ENCODE measurements around the gene CAPN8.

CAPN8 gene

DNA sequence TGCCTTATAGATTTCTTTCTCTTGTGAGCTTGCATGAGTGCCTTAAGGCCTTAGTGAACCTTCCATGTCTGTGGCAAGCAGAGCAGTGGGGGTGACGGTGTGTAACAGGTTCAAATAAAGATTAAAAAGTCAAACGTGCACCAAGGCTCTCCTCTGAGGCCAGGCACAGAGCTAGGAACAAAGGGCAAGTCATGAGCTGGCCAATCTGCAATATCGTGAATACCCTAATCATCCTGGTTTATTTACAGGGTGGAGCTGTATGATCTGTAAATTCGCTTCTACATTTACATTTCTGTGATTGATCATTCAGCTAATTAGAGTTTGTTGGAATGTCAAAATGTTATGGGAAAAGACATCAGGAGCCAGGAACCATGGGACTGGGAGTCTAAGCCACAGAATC, 120.2 kb downstream of the CAPN8 start:
- Histone ChIP-seq H3K27ac (ENCODE audit: low read depth, low read length) (no peak overlapping the region), H3K79me2 (ENCODE audit: control insufficient read depth, low read length) (no peaks in the 10 kb centered on the region), H3K4me3 (ENCODE audit: low read length) (no peak overlapping the region), H3K9me3 (ENCODE audit: control insufficient read depth, insufficient read depth, low read length) (no peaks in the 10 kb centered on the region), H3K27me3 (ENCODE audit: control insufficient read depth, low read length) (peaks cover 27% of the 10 kb centered on the region), H3K4me1 (ENCODE audit: control insufficient read depth, low read length) (peaks cover 4% of the 10 kb centered on the region), H3K36me3 (ENCODE audit: control insufficient read depth, low read length) (no peaks in the 10 kb centered on the region), H3K9me2 (replicated peaks; ENCODE audit: control insufficient read depth, low read length) (no peaks in the 10 kb centered on the region), H3K4me2 (ENCODE audit: low read length) (no peak overlapping the region), H4K20me1 (ENCODE audit: control insufficient read depth, insufficient read depth, low read depth, low read length) (no peaks in the 10 kb centered on the region), H3F3A (ENCODE audit: control insufficient read depth, insufficient read depth) (no peaks in the 10 kb centered on the region)
- TF ChIP-seq, protein P1, sequence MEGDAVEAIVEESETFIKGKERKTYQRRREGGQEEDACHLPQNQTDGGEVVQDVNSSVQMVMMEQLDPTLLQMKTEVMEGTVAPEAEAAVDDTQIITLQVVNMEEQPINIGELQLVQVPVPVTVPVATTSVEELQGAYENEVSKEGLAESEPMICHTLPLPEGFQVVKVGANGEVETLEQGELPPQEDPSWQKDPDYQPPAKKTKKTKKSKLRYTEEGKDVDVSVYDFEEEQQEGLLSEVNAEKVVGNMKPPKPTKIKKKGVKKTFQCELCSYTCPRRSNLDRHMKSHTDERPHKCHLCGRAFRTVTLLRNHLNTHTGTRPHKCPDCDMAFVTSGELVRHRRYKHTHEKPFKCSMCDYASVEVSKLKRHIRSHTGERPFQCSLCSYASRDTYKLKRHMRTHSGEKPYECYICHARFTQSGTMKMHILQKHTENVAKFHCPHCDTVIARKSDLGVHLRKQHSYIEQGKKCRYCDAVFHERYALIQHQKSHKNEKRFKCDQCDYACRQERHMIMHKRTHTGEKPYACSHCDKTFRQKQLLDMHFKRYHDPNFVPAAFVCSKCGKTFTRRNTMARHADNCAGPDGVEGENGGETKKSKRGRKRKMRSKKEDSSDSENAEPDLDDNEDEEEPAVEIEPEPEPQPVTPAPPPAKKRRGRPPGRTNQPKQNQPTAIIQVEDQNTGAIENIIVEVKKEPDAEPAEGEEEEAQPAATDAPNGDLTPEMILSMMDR (IDR thresholded peaks at IDR 0.05; ENCODE audit: low read depth, low read length, poor library complexity, severe bottlenecking), result no peak

DNA sequence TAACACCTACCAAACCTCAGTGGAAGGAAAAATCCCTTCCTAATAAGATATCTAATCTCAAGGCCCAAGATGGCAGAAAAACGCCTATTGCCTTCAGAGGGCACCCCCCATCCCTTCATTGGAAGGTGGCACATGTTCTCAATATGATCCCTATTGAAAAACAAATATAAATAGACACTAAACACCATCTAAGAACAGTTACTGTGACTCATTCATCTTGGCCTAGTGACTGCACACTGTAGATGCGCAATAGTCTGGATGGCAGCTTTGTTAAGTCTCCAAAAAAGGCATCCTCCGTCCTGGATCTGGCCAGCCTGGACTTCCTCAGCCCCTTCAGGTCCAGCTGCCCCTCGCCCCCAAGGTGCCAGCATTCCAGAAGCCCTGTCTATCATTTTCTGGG, 121.9 kb downstream of the CAPN8 start:
- no peaks in the 10 kb centered on the region for H4K20me1 ChIP-seq (ENCODE audit: control insufficient read depth, insufficient read depth, low read depth, low read length)
- no peak overlapping the region for H3K4me2 ChIP-seq (ENCODE audit: low read length)
- H3K36me3 ChIP-seq (ENCODE audit: control insufficient read depth, low read length), result no peaks in the 10 kb centered on the region
- peaks cover 24% of the 10 kb centered on the region for H3K27me3 ChIP-seq (ENCODE audit: control insufficient read depth, low read length)
- H3K9me3 ChIP-seq (ENCODE audit: control insufficient read depth, insufficient read depth, low read length), result no peaks in the 10 kb centered on the region
- H3K4me1 ChIP-seq (ENCODE audit: control insufficient read depth, low read length), result no peaks in the 10 kb centered on the region
- TF ChIP-seq, protein P1 (IDR thresholded peaks at IDR 0.05; ENCODE audit: low read depth, low read length, poor library complexity, severe bottlenecking), result no peak
- TF ChIP-seq EZH2phosphoT487 (IDR thresholded peaks at IDR 0.05; ENCODE audit: borderline replicate concordance, low read length), result no peak
- no peak overlapping the region for H3K4me3 ChIP-seq (ENCODE audit: low read length)
- H3K27ac ChIP-seq (ENCODE audit: low read depth, low read length), result no peak overlapping the region
- no peaks in the 10 kb centered on the region for H3K9me2 ChIP-seq (replicated peaks; ENCODE audit: control insufficient read depth, low read length)
- no peaks in the 10 kb centered on the region for H3F3A ChIP-seq (ENCODE audit: control insufficient read depth, insufficient read depth)
- no peaks in the 10 kb centered on the region for H3K79me2 ChIP-seq (ENCODE audit: control insufficient read depth, low read length)

DNA sequence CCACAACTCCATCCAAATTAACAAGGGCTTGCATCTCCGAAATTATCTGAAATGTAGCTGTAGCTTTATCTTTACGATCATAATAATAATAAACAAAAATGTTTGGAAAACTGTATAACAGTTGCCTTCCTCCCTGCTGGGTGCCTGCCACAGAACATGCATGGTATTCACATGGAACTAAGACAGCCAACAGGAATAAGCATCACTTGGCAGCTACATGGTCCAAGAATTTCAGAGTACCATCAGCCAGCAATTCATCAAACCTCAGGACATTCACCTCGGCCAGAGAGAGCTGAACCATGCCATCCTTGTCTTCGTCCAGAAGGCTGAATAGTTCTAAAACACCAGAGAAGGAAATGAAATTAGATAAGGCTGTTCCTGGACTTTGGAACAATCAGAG, 122.7 kb downstream of the CAPN8 start:
- no peaks in the 10 kb centered on the region for H3K9me2 ChIP-seq (replicated peaks; ENCODE audit: control insufficient read depth, low read length)
- H3K4me1 ChIP-seq (ENCODE audit: control insufficient read depth, low read length), result no peaks in the 10 kb centered on the region
- H3K79me2 ChIP-seq (ENCODE audit: control insufficient read depth, low read length), result no peaks in the 10 kb centered on the region
- H3F3A ChIP-seq (ENCODE audit: control insufficient read depth, insufficient read depth), result no peaks in the 10 kb centered on the region
- no peaks in the 10 kb centered on the region for H4K20me1 ChIP-seq (ENCODE audit: control insufficient read depth, insufficient read depth, low read depth, low read length)
- no peaks in the 10 kb centered on the region for H3K9me3 ChIP-seq (ENCODE audit: control insufficient read depth, insufficient read depth, low read length)
- no peak overlapping the region for H3K27ac ChIP-seq (ENCODE audit: low read depth, low read length)
- no peak overlapping the region for H3K4me2 ChIP-seq (ENCODE audit: low read length)
- H3K4me3 ChIP-seq (ENCODE audit: low read length), result no peak overlapping the region
- H3K27me3 ChIP-seq (ENCODE audit: control insufficient read depth, low read length), result peaks cover 16% of the 10 kb centered on the region
- TF ChIP-seq EZH2phosphoT487 (IDR thresholded peaks at IDR 0.05; ENCODE audit: borderline replicate concordance, low read length), result no peak
- TF ChIP-seq, protein P1 (IDR thresholded peaks at IDR 0.05; ENCODE audit: low read depth, low read length, poor library complexity, severe bottlenecking), result no peak
- H3K36me3 ChIP-seq (ENCODE audit: control insufficient read depth, low read length), result no peaks in the 10 kb centered on the region
